Measurements from ENCODE around the gene AFAP1L2. TPM values are rescaled to one million over a fixed set of nuclear protein-coding genes. Genes with fewer than 3 reads are reported as not detected.

Gene AFAP1L2
- total RNA-seq, 2 experiments from 2014 or later = 0.36 to 0.50 TPM

- Mint-ChIP-seq H3K4me1 (ENCODE audit: low read depth) (no peaks in the 10 kb centered on the region), H3K27ac (no peak overlapping the region), H3K36me3 (ENCODE audit: low read depth) (no peaks in the 10 kb centered on the region), H3K4me3 (no peak overlapping the region), H3K9me3 (no peaks in the 10 kb centered on the region), H3K27me3 (peaks cover 6% of the 10 kb centered on the region)
- intact Hi-C loops (cut with DNase I, micrococcal nuclease) = no loop called here
- POLR2A ChIA-PET = no interaction called here
- no peaks in the 10 kb centered on the region for H3K4me1 ChIP-seq (ENCODE audit: insufficient read depth, low read length)
- no peaks in the 10 kb centered on the region for H3K27me3 ChIP-seq (ENCODE audit: control insufficient read depth in 1 of 2, insufficient read depth in 2 of 2, low read length in 2 of 2)
- no peak for ATAC-seq (ENCODE audit: poor library complexity)
- no peak overlapping the region for H3K27ac ChIP-seq (ENCODE audit: low read depth in 1 of 2, low read length in 2 of 2)
- H3K4me3 ChIP-seq (ENCODE audit: low read length) = no peak overlapping the region
- CTCF ChIA-PET = no interaction called here
- H3K36me3 ChIP-seq (ENCODE audit: insufficient read depth, low read length) = no peaks in the 10 kb centered on the region
- TF ChIP-seq CTCF (IDR thresholded peaks at IDR 0.05) = no peak
- no peaks in the 10 kb centered on the region for H3K9me3 ChIP-seq (ENCODE audit: control insufficient read depth in 1 of 2, insufficient read depth in 1 of 2, low read length in 2 of 2)
- no peak for DNase-seq
These were observed 34.1 kb downstream of the AFAP1L2 start for GRCh38 chr10:114370199-114370598.

DNA sequence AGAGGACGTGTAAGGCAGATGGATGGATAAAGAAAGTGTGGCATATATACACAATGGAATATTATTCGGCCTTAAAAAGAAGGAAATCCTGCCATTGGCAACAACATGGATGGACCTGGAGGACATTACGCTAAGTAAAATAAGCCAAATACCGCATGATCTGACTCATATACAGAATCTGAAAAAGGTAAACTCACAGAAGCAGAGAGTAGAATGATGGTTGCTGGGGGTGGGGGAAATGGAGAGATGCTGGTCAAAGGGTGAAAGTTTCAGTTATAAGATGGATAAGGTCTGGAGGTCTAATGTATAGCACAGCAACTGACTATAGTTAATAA lies 36.3 kb downstream of the AFAP1L2 start:
- Mint-ChIP-seq H3K9me3 (no peaks in the 10 kb centered on the region), H3K36me3 (ENCODE audit: low read depth) (no peaks in the 10 kb centered on the region), H3K27ac (no peak overlapping the region), H3K4me3 (no peak overlapping the region), H3K4me1 (ENCODE audit: low read depth) (no peaks in the 10 kb centered on the region), H3K27me3 (no peaks in the 10 kb centered on the region)
- no peak for TF ChIP-seq CTCF (IDR thresholded peaks at IDR 0.05)
- Histone ChIP-seq H3K27ac (ENCODE audit: low read depth in 1 of 2, low read length in 2 of 2) (no peak overlapping the region), H3K36me3 (ENCODE audit: insufficient read depth, low read length) (no peaks in the 10 kb centered on the region), H3K4me3 (ENCODE audit: low read length) (no peak overlapping the region), H3K27me3 (ENCODE audit: control insufficient read depth in 1 of 2, insufficient read depth in 2 of 2, low read length in 2 of 2) (no peaks in the 10 kb centered on the region), H3K9me3 (ENCODE audit: control insufficient read depth in 1 of 2, insufficient read depth in 1 of 2, low read length in 2 of 2) (no peaks in the 10 kb centered on the region), H3K4me1 (ENCODE audit: insufficient read depth, low read length) (no peaks in the 10 kb centered on the region)
- intact Hi-C loops (cut with DNase I, micrococcal nuclease) = no loop called here
- no peak for DNase-seq
- CTCF ChIA-PET = no interaction called here
- POLR2A ChIA-PET = no interaction called here
- ATAC-seq (ENCODE audit: poor library complexity) = no peak

- no peak for TF ChIP-seq CTCF (IDR thresholded peaks at IDR 0.05)
- ATAC-seq (ENCODE audit: poor library complexity) (no peak), DNase-seq (no peak)
- no peak overlapping the region for H3K27ac ChIP-seq (ENCODE audit: low read depth in 1 of 2, low read length in 2 of 2)
- POLR2A ChIA-PET = no interaction called here
- no peaks in the 10 kb centered on the region for H3K27me3 ChIP-seq (ENCODE audit: control insufficient read depth in 1 of 2, insufficient read depth in 2 of 2, low read length in 2 of 2)
- Mint-ChIP-seq H3K36me3 (ENCODE audit: low read depth) (no peaks in the 10 kb centered on the region), H3K4me3 (no peak overlapping the region), H3K27ac (no peak overlapping the region), H3K4me1 (ENCODE audit: low read depth) (no peaks in the 10 kb centered on the region), H3K27me3 (no peaks in the 10 kb centered on the region), H3K9me3 (no peaks in the 10 kb centered on the region)
- intact Hi-C loops (cut with DNase I, micrococcal nuclease) = no loop called here
- no peak overlapping the region for H3K4me3 ChIP-seq (ENCODE audit: low read length)
- CTCF ChIA-PET = no interaction called here
- no peaks in the 10 kb centered on the region for H3K4me1 ChIP-seq (ENCODE audit: insufficient read depth, low read length)
- H3K36me3 ChIP-seq (ENCODE audit: insufficient read depth, low read length) = no peaks in the 10 kb centered on the region
- H3K9me3 ChIP-seq (ENCODE audit: control insufficient read depth in 1 of 2, insufficient read depth in 1 of 2, low read length in 2 of 2) = no peaks in the 10 kb centered on the region
These were observed 36.8 kb downstream of the AFAP1L2 start for GRCh38 chr10:114367351-114368056.
